ENCODE data around the gene HLA-A.

Gene HLA-A

DNA sequence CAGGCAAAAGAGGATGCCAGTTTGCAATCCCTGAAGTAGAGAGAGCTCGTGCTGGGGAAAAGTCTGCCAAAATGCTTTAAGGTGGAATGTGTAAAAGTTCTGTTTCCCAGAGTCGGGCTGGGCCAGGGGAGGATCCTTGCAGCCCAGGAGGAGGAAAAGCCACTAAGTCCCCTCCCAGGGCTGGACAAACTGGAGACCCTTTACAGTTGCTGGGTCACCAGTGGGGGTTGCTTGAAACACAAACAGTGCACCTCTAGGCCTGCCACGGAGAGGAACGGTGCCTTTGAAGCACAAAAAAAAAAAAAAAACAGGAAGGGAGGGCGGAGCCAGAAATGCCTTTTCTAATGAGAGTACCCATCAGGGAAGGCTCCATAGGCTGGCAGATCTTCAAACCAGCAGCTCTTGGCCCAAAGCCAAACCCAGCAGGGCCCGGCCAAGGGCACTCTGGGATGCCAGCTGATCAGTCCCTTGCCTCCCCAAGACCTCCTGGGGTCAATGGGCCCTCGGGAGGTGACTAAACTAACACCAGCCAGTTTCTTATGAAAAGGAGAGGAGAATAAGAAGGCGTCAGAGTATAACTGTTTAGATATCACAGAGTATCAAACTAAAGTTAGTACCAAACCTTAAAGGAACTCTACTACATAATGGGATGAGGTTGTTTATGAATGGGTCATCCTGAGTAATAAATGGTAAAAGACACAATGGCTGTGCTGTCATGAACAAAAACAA is 23.7 kb downstream of the HLA-A start:
- Histone ChIP-seq H3K4me1 (ENCODE audit: low read depth, poor library complexity, severe bottlenecking) (peaks cover 37% of the 10 kb centered on the region), H3K27ac (peak overlapping the region; percentile 91), H3K36me3 (ENCODE audit: insufficient read depth) (no peaks in the 10 kb centered on the region), H3K4me2 (peak overlapping the region; percentile 74), H3K9ac (peak overlapping the region; percentile 78), H4K20me1 (ENCODE audit: insufficient read depth) (no peaks in the 10 kb centered on the region), H3K4me3 (IDR thresholded peaks at IDR 0.05; ENCODE audit: insufficient read depth, low read depth, low read length) (no peak overlapping the region), H3K27me3 (ENCODE audit: insufficient read depth, low read depth) (no peaks in the 10 kb centered on the region), H2AFZ (ENCODE audit: low read depth) (no peak overlapping the region), H3K79me2 (ENCODE audit: insufficient read depth, low read depth) (0 out of 2 replicates have a peak, but pooled peaks cover 4% of the 10 kb centered on the region)
- TF ChIP-seq, protein P1, sequence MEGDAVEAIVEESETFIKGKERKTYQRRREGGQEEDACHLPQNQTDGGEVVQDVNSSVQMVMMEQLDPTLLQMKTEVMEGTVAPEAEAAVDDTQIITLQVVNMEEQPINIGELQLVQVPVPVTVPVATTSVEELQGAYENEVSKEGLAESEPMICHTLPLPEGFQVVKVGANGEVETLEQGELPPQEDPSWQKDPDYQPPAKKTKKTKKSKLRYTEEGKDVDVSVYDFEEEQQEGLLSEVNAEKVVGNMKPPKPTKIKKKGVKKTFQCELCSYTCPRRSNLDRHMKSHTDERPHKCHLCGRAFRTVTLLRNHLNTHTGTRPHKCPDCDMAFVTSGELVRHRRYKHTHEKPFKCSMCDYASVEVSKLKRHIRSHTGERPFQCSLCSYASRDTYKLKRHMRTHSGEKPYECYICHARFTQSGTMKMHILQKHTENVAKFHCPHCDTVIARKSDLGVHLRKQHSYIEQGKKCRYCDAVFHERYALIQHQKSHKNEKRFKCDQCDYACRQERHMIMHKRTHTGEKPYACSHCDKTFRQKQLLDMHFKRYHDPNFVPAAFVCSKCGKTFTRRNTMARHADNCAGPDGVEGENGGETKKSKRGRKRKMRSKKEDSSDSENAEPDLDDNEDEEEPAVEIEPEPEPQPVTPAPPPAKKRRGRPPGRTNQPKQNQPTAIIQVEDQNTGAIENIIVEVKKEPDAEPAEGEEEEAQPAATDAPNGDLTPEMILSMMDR (conservative IDR thresholded peaks at IDR 0.05; ENCODE audit: low read depth, low read length) = no peak

DNA sequence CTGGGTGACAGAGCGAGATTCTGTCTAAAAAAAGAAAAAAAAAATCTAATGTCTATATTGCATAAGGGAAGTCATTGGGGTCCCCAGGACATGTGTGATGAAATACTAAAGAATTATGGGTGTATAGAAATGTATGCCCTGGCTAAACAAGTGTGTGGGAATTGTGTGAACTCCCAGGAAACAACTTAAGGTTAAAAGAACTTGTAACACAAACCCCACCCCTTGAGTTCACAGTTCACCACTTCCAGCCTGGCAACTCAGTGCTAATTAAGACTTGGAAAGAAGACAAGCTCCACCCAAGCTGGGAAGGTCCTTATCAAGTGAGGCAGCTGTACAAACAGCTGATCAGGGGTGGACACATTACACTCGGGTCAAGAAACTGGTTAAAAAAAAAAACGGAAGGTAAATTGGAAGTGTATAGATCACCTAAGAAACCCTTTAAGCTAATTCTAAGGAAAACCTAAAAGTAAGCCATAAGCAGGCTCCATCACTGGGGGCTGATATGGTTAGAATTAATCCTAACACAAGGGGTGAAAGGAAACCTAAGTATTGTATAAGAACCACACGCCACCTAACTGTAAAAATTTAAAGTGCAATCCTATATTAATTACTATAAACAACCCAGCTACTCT is 25.2 kb downstream of the HLA-A start:
- H3K27ac ChIP-seq = peak overlapping the region; percentile 30; the same call in 1 of the 2 replicates
- no peaks in the 10 kb centered on the region for H4K20me1 ChIP-seq (ENCODE audit: insufficient read depth)
- peak overlapping the region; percentile 54 for H3K4me2 ChIP-seq
- TF ChIP-seq, protein P1 (conservative IDR thresholded peaks at IDR 0.05; ENCODE audit: low read depth, low read length) = no peak
- H3K4me1 ChIP-seq (ENCODE audit: low read depth, poor library complexity, severe bottlenecking) = peaks cover 43% of the 10 kb centered on the region
- 0 out of 2 replicates have a peak, but pooled peaks cover 4% of the 10 kb centered on the region for H3K79me2 ChIP-seq (ENCODE audit: insufficient read depth, low read depth)
- H3K36me3 ChIP-seq (ENCODE audit: insufficient read depth) = no peaks in the 10 kb centered on the region
- H3K9ac ChIP-seq = no peak overlapping the region
- H3K4me3 ChIP-seq (IDR thresholded peaks at IDR 0.05; ENCODE audit: insufficient read depth, low read depth, low read length) = no peak overlapping the region
- no peaks in the 10 kb centered on the region for H3K27me3 ChIP-seq (ENCODE audit: insufficient read depth, low read depth)
- H2AFZ ChIP-seq (ENCODE audit: low read depth) = no peak overlapping the region

GRCh38 chr6:29968130-29968529 is 25.8 kb downstream of the HLA-A start:
- TF ChIP-seq, protein P1 (conservative IDR thresholded peaks at IDR 0.05; ENCODE audit: low read depth, low read length) = no peak
- no peak overlapping the region for H2AFZ ChIP-seq (ENCODE audit: low read depth)
- no peaks in the 10 kb centered on the region for H4K20me1 ChIP-seq (ENCODE audit: insufficient read depth)
- peaks cover 47% of the 10 kb centered on the region for H3K4me1 ChIP-seq (ENCODE audit: low read depth, poor library complexity, severe bottlenecking)
- H3K4me3 ChIP-seq (IDR thresholded peaks at IDR 0.05; ENCODE audit: insufficient read depth, low read depth, low read length) = no peak overlapping the region
- H3K9ac ChIP-seq = no peak overlapping the region
- peak overlapping the region; percentile 54 for H3K4me2 ChIP-seq
- no peaks in the 10 kb centered on the region for H3K27me3 ChIP-seq (ENCODE audit: insufficient read depth, low read depth)
- H3K79me2 ChIP-seq (ENCODE audit: insufficient read depth, low read depth) = 0 out of 2 replicates have a peak, but pooled peaks cover 4% of the 10 kb centered on the region
- no peaks in the 10 kb centered on the region for H3K36me3 ChIP-seq (ENCODE audit: insufficient read depth)
- no peak overlapping the region; the same call in 1 of the 2 replicates for H3K27ac ChIP-seq

DNA sequence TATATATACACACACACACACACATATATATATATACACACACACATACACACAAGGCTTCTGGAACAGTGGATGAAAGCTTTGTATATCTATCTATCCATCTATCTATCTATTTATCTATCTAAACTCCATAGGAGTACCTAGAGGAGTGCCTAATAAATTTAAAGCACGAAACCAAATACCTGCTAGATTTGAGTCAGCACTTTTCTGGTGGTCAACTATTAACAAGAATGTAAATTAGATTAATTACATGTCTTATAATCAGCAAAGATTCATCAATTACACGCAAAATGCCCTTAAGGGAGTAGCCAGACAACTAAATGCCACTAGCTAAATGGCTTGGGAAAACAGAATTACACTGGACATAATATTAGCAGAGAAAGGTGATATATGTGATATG is 26.6 kb downstream of the HLA-A start:
- peaks cover 45% of the 10 kb centered on the region for H3K4me1 ChIP-seq (ENCODE audit: low read depth, poor library complexity, severe bottlenecking)
- no peaks in the 10 kb centered on the region for H3K36me3 ChIP-seq (ENCODE audit: insufficient read depth)
- TF ChIP-seq, protein P1 (conservative IDR thresholded peaks at IDR 0.05; ENCODE audit: low read depth, low read length) = no peak
- H2AFZ ChIP-seq (ENCODE audit: low read depth) = no peak overlapping the region
- no peak overlapping the region for H3K4me2 ChIP-seq
- no peaks in the 10 kb centered on the region for H3K27me3 ChIP-seq (ENCODE audit: insufficient read depth, low read depth)
- no peaks in the 10 kb centered on the region for H4K20me1 ChIP-seq (ENCODE audit: insufficient read depth)
- no peak overlapping the region for H3K4me3 ChIP-seq (IDR thresholded peaks at IDR 0.05; ENCODE audit: insufficient read depth, low read depth, low read length)
- H3K79me2 ChIP-seq (ENCODE audit: insufficient read depth, low read depth) = 0 out of 2 replicates have a peak, but pooled peaks cover 4% of the 10 kb centered on the region
- no peak overlapping the region for H3K9ac ChIP-seq
- no peak overlapping the region for H3K27ac ChIP-seq
